Body of pancreas (tissue), 4 donors: ENCODE measurements around the gene SMARCD3.

Experiments used
- POLR2A ChIP-seq, 3 donors: fragments of 450-650 bp; IDR thresholded peaks; one replicate each; pipeline ENCODE4 v1.6.1; 2016; ENCODE audit warnings: antibody characterized with exemption in 3 of 3, mild to moderate bottlenecking in 2 of 3
- TF ChIP-seq, protein P1 (sequence below), 7 experiments: fragments of 450-650 bp in 4 of 7; fragments of 200-600 bp in 3 of 7; sonication (generic) in 3 of 7; IDR thresholded peaks; one replicate each; pipeline ENCODE4 v1.5.1; 2016 to 2019; ENCODE audit warnings: antibody characterized with exemption in 7 of 7

DNA sequence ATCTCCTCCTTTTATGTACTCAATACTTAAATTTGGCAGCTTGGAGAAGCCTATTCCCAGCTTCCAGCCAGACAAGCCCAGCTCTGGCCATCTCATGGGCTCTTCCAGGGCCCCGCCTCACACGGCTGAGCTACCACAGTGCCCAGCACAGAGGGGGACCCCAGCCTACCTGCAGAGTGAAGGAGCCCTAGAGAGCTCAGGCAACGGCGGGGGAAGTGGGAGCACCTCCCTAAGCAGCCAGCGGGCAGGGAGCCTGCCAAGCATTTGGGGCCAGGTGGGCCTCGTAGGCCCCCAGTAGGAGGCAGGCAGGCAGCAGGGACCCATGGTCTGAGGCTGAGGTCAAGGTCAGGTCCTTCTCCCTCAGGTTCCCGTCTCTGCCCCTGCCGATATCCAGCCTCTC lies 29.1 kb upstream of the SMARCD3 start:
- TF ChIP-seq, protein P1, sequence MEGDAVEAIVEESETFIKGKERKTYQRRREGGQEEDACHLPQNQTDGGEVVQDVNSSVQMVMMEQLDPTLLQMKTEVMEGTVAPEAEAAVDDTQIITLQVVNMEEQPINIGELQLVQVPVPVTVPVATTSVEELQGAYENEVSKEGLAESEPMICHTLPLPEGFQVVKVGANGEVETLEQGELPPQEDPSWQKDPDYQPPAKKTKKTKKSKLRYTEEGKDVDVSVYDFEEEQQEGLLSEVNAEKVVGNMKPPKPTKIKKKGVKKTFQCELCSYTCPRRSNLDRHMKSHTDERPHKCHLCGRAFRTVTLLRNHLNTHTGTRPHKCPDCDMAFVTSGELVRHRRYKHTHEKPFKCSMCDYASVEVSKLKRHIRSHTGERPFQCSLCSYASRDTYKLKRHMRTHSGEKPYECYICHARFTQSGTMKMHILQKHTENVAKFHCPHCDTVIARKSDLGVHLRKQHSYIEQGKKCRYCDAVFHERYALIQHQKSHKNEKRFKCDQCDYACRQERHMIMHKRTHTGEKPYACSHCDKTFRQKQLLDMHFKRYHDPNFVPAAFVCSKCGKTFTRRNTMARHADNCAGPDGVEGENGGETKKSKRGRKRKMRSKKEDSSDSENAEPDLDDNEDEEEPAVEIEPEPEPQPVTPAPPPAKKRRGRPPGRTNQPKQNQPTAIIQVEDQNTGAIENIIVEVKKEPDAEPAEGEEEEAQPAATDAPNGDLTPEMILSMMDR (IDR thresholded peaks at IDR 0.05): no peak
- no peak for TF ChIP-seq POLR2A (IDR thresholded peaks at IDR 0.05)
